Naive B cell (primary cell): ENCODE data around the gene TANC1. TPM values are rescaled to one million over a fixed set of nuclear protein-coding genes. Genes with fewer than 3 reads are reported as not detected.

Experiments
- ATAC-seq, 2 donors: fragments of 150-1000 bp; cut with Tn5 transposase; 2 replicates each; pipeline ENCODE4 v1.10.0; 2021; ENCODE audit warnings: low read depth in 2 of 2, mild to moderate bottlenecking in 2 of 2, moderate library complexity in 2 of 2
- DNase-seq: peaks from one replicate; pipeline ENCODE4 v3.0.0; 2022
- H3K27ac Mint-ChIP-seq, 6 donors: one replicate each; pipeline ENCODE4 v1.8.0; 2020 to 2022; ENCODE audit warnings: mild to moderate bottlenecking in 6 of 6, mixed read lengths in 6 of 6, moderate library complexity in 5 of 6, inconsistent platforms in 2 of 6
- H3K27me3 Mint-ChIP-seq, 3 donors: one replicate each; pipeline ENCODE4 v1.8.0; 2021 to 2022; ENCODE audit warnings: mixed read lengths in 3 of 3, mild to moderate bottlenecking in 1 of 3
- H3K36me3 Mint-ChIP-seq, 2 donors: one replicate each; pipeline ENCODE4 v1.8.0; 2020 to 2022; ENCODE audit warnings: mixed read lengths in 2 of 2, inconsistent platforms in 1 of 2, mild to moderate bottlenecking in 1 of 2
- H3K4me1 Mint-ChIP-seq, 3 donors: one replicate each; pipeline ENCODE4 v1.8.0; 2020 to 2022; ENCODE audit warnings: mixed read lengths in 3 of 3, inconsistent platforms in 1 of 3, mild to moderate bottlenecking in 1 of 3, moderate library complexity in 1 of 3
- H3K4me3 Mint-ChIP-seq, 8 donors: one replicate each; pipeline ENCODE4 v1.8.0; 2020 to 2022; ENCODE audit warnings: mild to moderate bottlenecking in 8 of 8, mixed read lengths in 8 of 8, moderate library complexity in 8 of 8, inconsistent platforms in 2 of 8
- H3K9me3 Mint-ChIP-seq, 7 donors: one replicate each; pipeline ENCODE4 v1.8.0; 2020 to 2022; ENCODE audit warnings: mixed read lengths in 7 of 7, mild to moderate bottlenecking in 5 of 7, inconsistent platforms in 2 of 7, moderate library complexity in 1 of 7
- polyA plus RNA-seq, 6 donors: library from polyadenylated mRNA; unstranded; fragments of 300-500 nt; fragmentation: Illumina TruSeq; gene quantifications; one replicate each; pipeline ENCODE4 v1.2.3, GENCODE V29; 2021; ENCODE audit warnings: low read depth in 6 of 6

Gene TANC1
- polyA plus RNA-seq, 6 donors from 2014 or later: 0.05 to 0.16 (median 0.09) TPM; not detected in 2

- H3K27ac Mint-ChIP-seq: no peak overlapping the region
- no peaks in the 10 kb centered on the region for H3K27me3 Mint-ChIP-seq
- H3K4me1 Mint-ChIP-seq: peaks cover 0 to 12% (median 6%) of the 10 kb centered on the region in 3 donors
- DNase-seq (no peak), ATAC-seq (no peak)
- no peaks in the 10 kb centered on the region for H3K36me3 Mint-ChIP-seq
- no peak overlapping the region for H3K4me3 Mint-ChIP-seq
- no peaks in the 10 kb centered on the region for H3K9me3 Mint-ChIP-seq
These were observed 99.5 kb downstream of the TANC1 start for GRCh38 chr2:159067971-159068370.

GRCh38 chr2:159069229-159069628 lies 100.8 kb downstream of the TANC1 start:
- H3K9me3 Mint-ChIP-seq: no peaks in the 10 kb centered on the region
- ATAC-seq (no peak), DNase-seq (no peak)
- H3K27ac Mint-ChIP-seq: no peak overlapping the region
- no peaks in the 10 kb centered on the region for H3K27me3 Mint-ChIP-seq
- H3K4me1 Mint-ChIP-seq: peaks cover 0 to 9% (median 6%) of the 10 kb centered on the region in 3 donors
- no peaks in the 10 kb centered on the region for H3K36me3 Mint-ChIP-seq
- H3K4me3 Mint-ChIP-seq: no peak overlapping the region

- no peak for ATAC-seq
- H3K27ac Mint-ChIP-seq: no peak overlapping the region
- H3K9me3 Mint-ChIP-seq: peaks cover 0 to 2% (median 0%) of the 10 kb centered on the region in 7 donors
- H3K4me3 Mint-ChIP-seq: no peak overlapping the region
- DNase-seq: no peak
- H3K4me1 Mint-ChIP-seq: peaks cover 0 to 5% (median under 1%) of the 10 kb centered on the region in 3 donors
- no peaks in the 10 kb centered on the region for H3K36me3 Mint-ChIP-seq
- H3K27me3 Mint-ChIP-seq: no peaks in the 10 kb centered on the region
These were observed 101.8 kb downstream of the TANC1 start for GRCh38 chr2:159070235-159070634.

GRCh38 chr2:159071190-159071915 lies 102.9 kb downstream of the TANC1 start:
- ATAC-seq (no peak), DNase-seq (no peak)
- H3K4me1 Mint-ChIP-seq: peaks cover 0 to 5% (median 0%) of the 10 kb centered on the region in 3 donors
- H3K27ac Mint-ChIP-seq: no peak overlapping the region
- H3K36me3 Mint-ChIP-seq: no peaks in the 10 kb centered on the region
- H3K4me3 Mint-ChIP-seq: no peak overlapping the region
- H3K9me3 Mint-ChIP-seq: peaks cover 0 to 2% (median 0%) of the 10 kb centered on the region in 7 donors
- H3K27me3 Mint-ChIP-seq: no peaks in the 10 kb centered on the region

- Mint-ChIP-seq H3K27me3 (no peaks in the 10 kb centered on the region), H3K4me3 (peak overlapping the region in 1 of 8 donors; percentile 29), H3K4me1 (peaks cover 0 to under 1% (median 0%) of the 10 kb centered on the region in 3 donors), H3K9me3 (peaks cover 0 to 2% (median 0%) of the 10 kb centered on the region in 7 donors), H3K36me3 (no peaks in the 10 kb centered on the region), H3K27ac (no peak overlapping the region)
- DNase-seq (no peak), ATAC-seq (no peak)
These were observed 104.4 kb downstream of the TANC1 start for GRCh38 chr2:159072795-159073194.

- H3K9me3 Mint-ChIP-seq: peaks cover 0 to 2% (median 0%) of the 10 kb centered on the region in 7 donors
- DNase-seq (no peak), ATAC-seq (no peak)
These were observed 104.8 kb downstream of the TANC1 start for GRCh38 chr2:159073256-159073655.

GRCh38 chr2:159074605-159075004 lies 106.2 kb downstream of the TANC1 start:
- H3K4me1 Mint-ChIP-seq: no peaks in the 10 kb centered on the region
- no peak overlapping the region for H3K4me3 Mint-ChIP-seq
- H3K9me3 Mint-ChIP-seq: peaks cover 0 to 2% (median 0%) of the 10 kb centered on the region in 7 donors
- H3K36me3 Mint-ChIP-seq: no peaks in the 10 kb centered on the region
- no peak overlapping the region for H3K27ac Mint-ChIP-seq
- no peaks in the 10 kb centered on the region for H3K27me3 Mint-ChIP-seq
- no peak for DNase-seq
- no peak for ATAC-seq

More at GRCh38 chr2:159073256-159073655, 104.8 kb downstream of the TANC1 start:
- Mint-ChIP-seq H3K27me3 (no peaks in the 10 kb centered on the region), H3K4me1 (no peaks in the 10 kb centered on the region), H3K36me3 (no peaks in the 10 kb centered on the region), H3K27ac (no peak overlapping the region), H3K4me3 (no peak overlapping the region)

- Mint-ChIP-seq H3K9me3 (peaks cover 0 to 2% (median 0%) of the 10 kb centered on the region in 7 donors), H3K36me3 (no peaks in the 10 kb centered on the region), H3K4me3 (no peak overlapping the region), H3K4me1 (no peaks in the 10 kb centered on the region), H3K27ac (no peak overlapping the region), H3K27me3 (peaks cover 0 to under 1% (median 0%) of the 10 kb centered on the region in 3 donors)
- DNase-seq (no peak), ATAC-seq (no peak)
These were observed 107.3 kb downstream of the TANC1 start for GRCh38 chr2:159075727-159076126.

GRCh38 chr2:159076241-159076640 lies 107.8 kb downstream of the TANC1 start:
- no peaks in the 10 kb centered on the region for H3K4me1 Mint-ChIP-seq
- ATAC-seq (no peak), DNase-seq (no peak)
- H3K36me3 Mint-ChIP-seq: no peaks in the 10 kb centered on the region
- peaks cover 0 to 5% (median 0%) of the 10 kb centered on the region in 3 donors for H3K27me3 Mint-ChIP-seq
- no peak overlapping the region for H3K27ac Mint-ChIP-seq
- no peak overlapping the region for H3K4me3 Mint-ChIP-seq
- peaks cover 0 to 2% (median 0%) of the 10 kb centered on the region in 7 donors for H3K9me3 Mint-ChIP-seq

GRCh38 chr2:159077869-159078268 lies 109.4 kb downstream of the TANC1 start:
- ATAC-seq: no peak
- Mint-ChIP-seq H3K9me3 (peaks cover 0 to 2% (median 0%) of the 10 kb centered on the region in 7 donors), H3K27ac (no peak overlapping the region), H3K36me3 (no peaks in the 10 kb centered on the region), H3K27me3 (peaks cover 0 to 7% (median 0%) of the 10 kb centered on the region in 3 donors), H3K4me1 (no peaks in the 10 kb centered on the region), H3K4me3 (no peak overlapping the region)
- no peak for DNase-seq

- Mint-ChIP-seq H3K27ac (peak overlapping the region in 1 of 6 donors; percentile 27), H3K4me3 (no peak overlapping the region), H3K9me3 (peaks cover 0 to 2% (median 0%) of the 10 kb centered on the region in 7 donors), H3K4me1 (no peaks in the 10 kb centered on the region), H3K27me3 (peaks cover 0 to 7% (median 0%) of the 10 kb centered on the region in 3 donors), H3K36me3 (no peaks in the 10 kb centered on the region)
- ATAC-seq (no peak), DNase-seq (no peak)
These were observed 110.0 kb downstream of the TANC1 start for GRCh38 chr2:159078443-159078842.

- DNase-seq: no peak
- no peaks in the 10 kb centered on the region for H3K4me1 Mint-ChIP-seq
- H3K4me3 Mint-ChIP-seq: no peak overlapping the region
- H3K36me3 Mint-ChIP-seq: no peaks in the 10 kb centered on the region
- H3K9me3 Mint-ChIP-seq: no peaks in the 10 kb centered on the region
- peaks cover 0 to 7% (median 0%) of the 10 kb centered on the region in 3 donors for H3K27me3 Mint-ChIP-seq
- no peak overlapping the region for H3K27ac Mint-ChIP-seq
- no peak for ATAC-seq
These were observed 112.2 kb downstream of the TANC1 start for GRCh38 chr2:159080641-159081040.

GRCh38 chr2:159082119-159082518 lies 113.7 kb downstream of the TANC1 start:
- peak overlapping the region in 1 of 6 donors; percentile 90 for H3K27ac Mint-ChIP-seq
- H3K4me3 Mint-ChIP-seq: no peak overlapping the region
- ATAC-seq (no peak), DNase-seq (no peak)
- H3K27me3 Mint-ChIP-seq: peaks cover 0 to 7% (median 0%) of the 10 kb centered on the region in 3 donors
- peaks cover 5 to 12% (median 8%) of the 10 kb centered on the region in 3 donors for H3K4me1 Mint-ChIP-seq
- H3K36me3 Mint-ChIP-seq: no peaks in the 10 kb centered on the region
- H3K9me3 Mint-ChIP-seq: peaks cover 0 to 2% (median 0%) of the 10 kb centered on the region in 7 donors
